ENCODE results near the gene DCAKD.

DCAKD gene

GRCh38 chr17:45031231-45032173 lies 19.9 kb downstream of the DCAKD start:
- Histone ChIP-seq H3K9me3 (ENCODE audit: severe bottlenecking) (no peaks in the 10 kb centered on the region), H3K36me3 (ENCODE audit: low read depth) (peaks cover 80% of the 10 kb centered on the region)

GRCh38 chr17:45030733-45031132 lies 20.7 kb downstream of the DCAKD start:
- peaks cover 83% of the 10 kb centered on the region for H3K36me3 ChIP-seq (ENCODE audit: low read depth)
- TF ChIP-seq CTCF (IDR thresholded peaks at IDR 0.05; ENCODE audit: poor library complexity, severe bottlenecking): no peak

More at GRCh38 chr17:45031231-45032173, 19.9 kb downstream of the DCAKD start:
- H3K4me3 ChIP-seq (ENCODE audit: severe bottlenecking): no peak overlapping the region
- ATAC-seq (ENCODE audit: low read depth) (no peak), DNase-seq (ENCODE audit: low spot score) (no peak)
- H3K27me3 ChIP-seq (ENCODE audit: insufficient read depth, poor library complexity, severe bottlenecking): no peaks in the 10 kb centered on the region
- no peak for TF ChIP-seq CTCF (IDR thresholded peaks at IDR 0.05; ENCODE audit: poor library complexity, severe bottlenecking)
- H3K27ac ChIP-seq (ENCODE audit: poor library complexity, severe bottlenecking): no peak overlapping the region
- no peaks in the 10 kb centered on the region for H3K4me1 ChIP-seq (ENCODE audit: insufficient read depth, poor library complexity, severe bottlenecking)

DNA sequence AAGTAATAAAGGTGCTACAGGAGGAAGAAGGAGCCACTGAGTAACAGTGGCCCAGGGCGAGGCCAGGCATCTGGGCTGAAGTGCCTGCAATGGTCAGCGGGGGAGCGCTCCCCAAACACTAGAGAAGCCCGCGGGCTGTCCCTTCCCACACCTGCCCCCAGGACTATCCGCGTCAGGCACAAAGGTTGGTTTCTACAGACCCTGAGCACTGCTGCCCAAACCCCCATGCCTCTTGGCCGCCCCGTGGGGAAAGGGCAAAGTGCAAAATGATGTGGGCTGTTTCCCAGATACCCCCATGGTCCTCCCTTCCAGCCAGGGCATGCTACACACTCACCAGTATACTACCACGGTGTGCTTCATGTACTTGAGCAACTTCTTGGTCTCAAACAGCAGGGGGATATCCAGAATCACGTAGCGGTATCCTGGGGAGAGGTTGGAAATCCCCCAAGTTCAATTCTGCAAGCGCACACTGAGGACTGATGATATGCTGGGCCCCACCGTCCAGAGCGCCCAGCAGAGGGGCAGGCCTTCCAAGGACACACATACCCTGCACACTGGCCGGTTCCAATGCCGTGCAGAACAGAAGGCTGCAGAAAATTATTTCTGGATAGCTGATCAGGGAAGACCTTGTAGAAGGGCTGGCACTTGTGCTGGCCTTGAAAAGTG lies 21.5 kb downstream of the DCAKD start:
- Histone ChIP-seq H3K27ac (ENCODE audit: poor library complexity, severe bottlenecking) (no peak overlapping the region), H3K9me3 (ENCODE audit: severe bottlenecking) (no peaks in the 10 kb centered on the region), H3K4me3 (ENCODE audit: severe bottlenecking) (no peak overlapping the region), H3K27me3 (ENCODE audit: insufficient read depth, poor library complexity, severe bottlenecking) (no peaks in the 10 kb centered on the region), H3K4me1 (ENCODE audit: insufficient read depth, poor library complexity, severe bottlenecking) (no peaks in the 10 kb centered on the region), H3K36me3 (ENCODE audit: low read depth) (peaks cover 78% of the 10 kb centered on the region)
- no peak for TF ChIP-seq CTCF (IDR thresholded peaks at IDR 0.05; ENCODE audit: poor library complexity, severe bottlenecking)
- DNase-seq (ENCODE audit: low spot score) (no peak), ATAC-seq (ENCODE audit: low read depth) (no peak)

More at GRCh38 chr17:45030733-45031132, 20.7 kb downstream of the DCAKD start:
- Histone ChIP-seq H3K27me3 (ENCODE audit: insufficient read depth, poor library complexity, severe bottlenecking) (no peaks in the 10 kb centered on the region), H3K4me3 (ENCODE audit: severe bottlenecking) (no peak overlapping the region), H3K4me1 (ENCODE audit: insufficient read depth, poor library complexity, severe bottlenecking) (no peaks in the 10 kb centered on the region), H3K27ac (ENCODE audit: poor library complexity, severe bottlenecking) (no peak overlapping the region), H3K9me3 (ENCODE audit: severe bottlenecking) (no peaks in the 10 kb centered on the region)
- ATAC-seq (ENCODE audit: low read depth): no peak
- DNase-seq (ENCODE audit: low spot score): no peak

GRCh38 chr17:45029096-45029495 lies 22.3 kb downstream of the DCAKD start:
- H3K27ac ChIP-seq (ENCODE audit: poor library complexity, severe bottlenecking): no peak overlapping the region

More at GRCh38 chr17:45029096-45029495, 22.3 kb downstream of the DCAKD start:
- H3K9me3 ChIP-seq (ENCODE audit: severe bottlenecking): no peaks in the 10 kb centered on the region
- H3K36me3 ChIP-seq (ENCODE audit: low read depth): peaks cover 75% of the 10 kb centered on the region
- no peak for DNase-seq (ENCODE audit: low spot score)
- H3K4me1 ChIP-seq (ENCODE audit: insufficient read depth, poor library complexity, severe bottlenecking): no peaks in the 10 kb centered on the region
- H3K27me3 ChIP-seq (ENCODE audit: insufficient read depth, poor library complexity, severe bottlenecking): no peaks in the 10 kb centered on the region
- no peak overlapping the region for H3K4me3 ChIP-seq (ENCODE audit: severe bottlenecking)
- ATAC-seq (ENCODE audit: low read depth): no peak
- TF ChIP-seq CTCF (IDR thresholded peaks at IDR 0.05; ENCODE audit: poor library complexity, severe bottlenecking): no peak

All from RWPE2 (cell line).